Osteoblast (primary cell): ENCODE data around the gene NOS1AP. TPM values are rescaled to one million over a fixed set of nuclear protein-coding genes. Genes with fewer than 3 reads are reported as not detected.

Source experiments
- DNase-seq: peaks from one replicate; pipeline ENCODE4 v3.0.0; 2011; ENCODE audit warnings: low spot score, mixed read lengths; ENCODE audit not compliant: insufficient read length; ENCODE audit errors: missing footprints
- H2AFZ ChIP-seq: 2 replicates; pipeline ENCODE4 v1.6.0; 2011; ENCODE audit warnings: mild to moderate bottlenecking, low read length
- H3K27ac ChIP-seq: 2 replicates; pipeline ENCODE4 v1.5.1; 2011; ENCODE audit warnings: mild to moderate bottlenecking, low read depth, low read length, moderate library complexity
- H3K27me3 ChIP-seq: 2 replicates; pipeline ENCODE4 v1.6.0; 2012; ENCODE audit warnings: mild to moderate bottlenecking, control low read depth, inconsistent platforms, low read length, moderate library complexity; ENCODE audit not compliant: insufficient read depth
- H3K36me3 ChIP-seq: 2 replicates; pipeline ENCODE4 v1.5.1; 2011; ENCODE audit warnings: mild to moderate bottlenecking, low read length, control low read depth, moderate library complexity; ENCODE audit not compliant: insufficient read depth
- H3K4me1 ChIP-seq: 2 replicates; pipeline ENCODE4 v1.5.1; 2011; ENCODE audit warnings: mild to moderate bottlenecking, low read length, control low read depth, moderate library complexity; ENCODE audit not compliant: insufficient read depth
- H3K4me2 ChIP-seq: 2 replicates; pipeline ENCODE4 v1.6.0; 2011; ENCODE audit warnings: mild to moderate bottlenecking, low read length; ENCODE audit not compliant: insufficient read depth
- H3K4me3 ChIP-seq: fragments of 200-600 bp; sonication (generic); 3 replicates; pipeline ENCODE4 v1.5.1; 2012; ENCODE audit warnings: mild to moderate bottlenecking, low read length, inconsistent platforms; ENCODE audit not compliant: insufficient read depth
- H3K79me2 ChIP-seq: 2 replicates; pipeline ENCODE4 v1.6.0; 2012; ENCODE audit warnings: mild to moderate bottlenecking, low read length, control low read depth, inconsistent platforms; ENCODE audit not compliant: insufficient read depth
- H3K9me3 ChIP-seq: 2 replicates; pipeline ENCODE4 v1.5.1; 2011; ENCODE audit warnings: low read depth, low read length, control low read depth
- H4K20me1 ChIP-seq: 2 replicates; pipeline ENCODE4 v1.6.0; 2012; ENCODE audit warnings: mild to moderate bottlenecking, low read length, control low read depth; ENCODE audit not compliant: insufficient read depth
- total RNA-seq: library from RNA; depleted of rRNA; stranded (reverse); fragments of >200 nt; gene quantifications from 2 replicates; pipeline ENCODE4 v1.2.3, GENCODE V29; 2012
- TF ChIP-seq, protein P1 (sequence below): IDR thresholded peaks from 2 replicates; pipeline ENCODE4 v1.5.1; 2011; ENCODE audit warnings: mild to moderate bottlenecking, low read depth, low read length, moderate library complexity; ENCODE audit errors: extremely low read depth

Gene NOS1AP
- total RNA-seq, 1 donor, result not detected

DNA sequence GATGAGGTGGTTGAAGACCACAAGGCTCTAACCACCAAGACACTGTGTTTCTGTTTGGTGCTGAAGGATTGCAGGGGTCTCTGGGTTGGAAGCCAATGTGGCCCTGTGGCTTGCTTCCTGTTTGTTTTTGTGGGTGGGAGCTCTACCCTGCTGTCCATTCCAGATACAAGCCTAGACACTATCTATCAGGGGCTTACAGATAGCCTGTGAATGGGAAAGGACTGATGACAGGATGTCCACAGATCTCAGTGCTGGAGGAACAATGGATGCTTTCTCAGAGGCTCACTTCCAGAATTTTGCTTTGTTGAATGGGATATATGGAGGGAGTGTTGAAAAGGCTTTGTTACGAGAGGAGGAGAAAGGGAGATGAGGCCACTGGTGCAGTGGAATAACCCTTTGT, 69.7 kb downstream of the NOS1AP start:
- Histone ChIP-seq H3K4me2 (no peak overlapping the region), H3K36me3 (no peaks in the 10 kb centered on the region), H4K20me1 (no peaks in the 10 kb centered on the region), H3K9me3 (no peaks in the 10 kb centered on the region), H3K27me3 (no peaks in the 10 kb centered on the region), H3K27ac (no peak overlapping the region), H3K4me1 (peaks cover 17% of the 10 kb centered on the region), H3K4me3 (no peak overlapping the region), H3K79me2 (no peaks in the 10 kb centered on the region), H2AFZ (no peak overlapping the region)
- TF ChIP-seq, protein P1, sequence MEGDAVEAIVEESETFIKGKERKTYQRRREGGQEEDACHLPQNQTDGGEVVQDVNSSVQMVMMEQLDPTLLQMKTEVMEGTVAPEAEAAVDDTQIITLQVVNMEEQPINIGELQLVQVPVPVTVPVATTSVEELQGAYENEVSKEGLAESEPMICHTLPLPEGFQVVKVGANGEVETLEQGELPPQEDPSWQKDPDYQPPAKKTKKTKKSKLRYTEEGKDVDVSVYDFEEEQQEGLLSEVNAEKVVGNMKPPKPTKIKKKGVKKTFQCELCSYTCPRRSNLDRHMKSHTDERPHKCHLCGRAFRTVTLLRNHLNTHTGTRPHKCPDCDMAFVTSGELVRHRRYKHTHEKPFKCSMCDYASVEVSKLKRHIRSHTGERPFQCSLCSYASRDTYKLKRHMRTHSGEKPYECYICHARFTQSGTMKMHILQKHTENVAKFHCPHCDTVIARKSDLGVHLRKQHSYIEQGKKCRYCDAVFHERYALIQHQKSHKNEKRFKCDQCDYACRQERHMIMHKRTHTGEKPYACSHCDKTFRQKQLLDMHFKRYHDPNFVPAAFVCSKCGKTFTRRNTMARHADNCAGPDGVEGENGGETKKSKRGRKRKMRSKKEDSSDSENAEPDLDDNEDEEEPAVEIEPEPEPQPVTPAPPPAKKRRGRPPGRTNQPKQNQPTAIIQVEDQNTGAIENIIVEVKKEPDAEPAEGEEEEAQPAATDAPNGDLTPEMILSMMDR, result no peak
- no peak for DNase-seq

GRCh38 chr1:162141281-162142054, 72.0 kb downstream of the NOS1AP start:
- Histone ChIP-seq H3K4me3 (no peak overlapping the region), H3K4me2 (no peak overlapping the region), H3K36me3 (no peaks in the 10 kb centered on the region), H4K20me1 (no peaks in the 10 kb centered on the region), H3K27me3 (no peaks in the 10 kb centered on the region), H2AFZ (peak overlapping the region; percentile 8), H3K27ac (no peak overlapping the region), H3K79me2 (no peaks in the 10 kb centered on the region), H3K4me1 (peaks cover 15% of the 10 kb centered on the region), H3K9me3 (no peaks in the 10 kb centered on the region)
- DNase-seq, result no peak
- TF ChIP-seq, protein P1, result no peak

- H3K4me2 ChIP-seq, result no peak overlapping the region
- DNase-seq, result no peak
- H3K27me3 ChIP-seq, result no peaks in the 10 kb centered on the region
- TF ChIP-seq, protein P1, result no peak
- no peaks in the 10 kb centered on the region for H3K36me3 ChIP-seq
- H3K27ac ChIP-seq, result no peak overlapping the region
- H3K79me2 ChIP-seq, result no peaks in the 10 kb centered on the region
- H3K9me3 ChIP-seq, result no peaks in the 10 kb centered on the region
- no peak overlapping the region for H3K4me3 ChIP-seq
- H2AFZ ChIP-seq, result no peak overlapping the region
- H3K4me1 ChIP-seq, result peaks cover 3% of the 10 kb centered on the region
- no peaks in the 10 kb centered on the region for H4K20me1 ChIP-seq
Measured at GRCh38 chr1:162142968-162143367, 73.5 kb downstream of the NOS1AP start.

DNA sequence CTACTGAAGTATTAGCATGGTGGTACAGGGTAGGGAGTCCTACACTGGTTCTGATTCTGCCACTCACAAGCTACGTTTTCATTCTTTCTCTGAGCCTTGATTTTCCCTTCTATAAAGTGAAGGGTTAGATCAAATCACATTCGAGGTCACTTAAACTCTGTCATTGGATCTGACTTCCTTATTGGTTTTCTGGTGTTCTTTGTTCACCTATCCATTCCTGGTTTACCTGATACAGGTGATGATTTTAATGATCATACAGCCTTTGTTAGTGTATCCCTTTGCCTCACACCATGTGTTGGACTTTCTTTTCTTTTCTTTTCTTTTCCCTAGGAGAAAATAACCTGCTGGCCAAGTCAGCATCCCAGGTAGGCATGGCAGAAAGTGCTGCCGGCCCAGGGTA, 74.8 kb downstream of the NOS1AP start:
- H4K20me1 ChIP-seq, result no peaks in the 10 kb centered on the region
- no peak overlapping the region for H3K4me2 ChIP-seq
- H3K79me2 ChIP-seq, result no peaks in the 10 kb centered on the region
- H3K27me3 ChIP-seq, result no peaks in the 10 kb centered on the region
- TF ChIP-seq, protein P1, result no peak
- no peak overlapping the region for H3K4me3 ChIP-seq
- DNase-seq, result no peak
- no peaks in the 10 kb centered on the region for H3K9me3 ChIP-seq
- H3K36me3 ChIP-seq, result no peaks in the 10 kb centered on the region
- peaks cover 3% of the 10 kb centered on the region for H3K4me1 ChIP-seq
- no peak overlapping the region for H3K27ac ChIP-seq
- H2AFZ ChIP-seq, result no peak overlapping the region
